Umbilical cord (tissue), 1 donor: Measurements from ENCODE around the gene OR52R1. TPM values are rescaled to one million over a fixed set of nuclear protein-coding genes. Genes with fewer than 3 reads are reported as not detected.

Experiments used
- total RNA-seq: library from RNA; depleted of rRNA; stranded (reverse); fragments of >200 nt; gene quantifications from one replicate; pipeline ENCODE4 v1.2.3, GENCODE V29; 2014; ENCODE audit warnings: low replicate concordance; ENCODE audit not compliant: insufficient read depth

Gene OR52R1
- total RNA-seq, 1 donor from 2014 or later: not detected

Other genes with a start within 250 kb of the OR52R1 start
- 4.8 TPM for gene OR52I2, start 222.6 kb downstream of the OR52R1 start, total RNA-seq
- gene OR52I1, start 210.3 kb downstream of the OR52R1 start, total RNA-seq: 5.5 TPM
- 12.5 TPM for gene TRIM68, start 196.1 kb downstream of the OR52R1 start, total RNA-seq
- 3.1 TPM for gene OR51D1, start 166.9 kb downstream of the OR52R1 start, total RNA-seq
- 2.4 TPM for gene OR51E1, start 160.4 kb downstream of the OR52R1 start, total RNA-seq
- gene OR51E2, start 106.5 kb downstream of the OR52R1 start, total RNA-seq: 6.0 TPM
- not detected for gene MMP26, start 99.6 kb downstream of the OR52R1 start, total RNA-seq
- not detected for gene OR51F1, start 34.4 kb downstream of the OR52R1 start, total RNA-seq
- gene OR51F2, start 16.9 kb upstream of the OR52R1 start, total RNA-seq: 1.7 TPM
- 2.9 TPM for gene OR51S1, start 44.8 kb upstream of the OR52R1 start, total RNA-seq
- 2.2 TPM for gene OR51T1, start 77.5 kb upstream of the OR52R1 start, total RNA-seq
- 3.4 TPM for gene OR51A7, start 99.4 kb upstream of the OR52R1 start, total RNA-seq
- gene OR51G2, start 115.0 kb upstream of the OR52R1 start, total RNA-seq: 3.4 TPM
- not detected for gene OR51G1, start 120.0 kb upstream of the OR52R1 start, total RNA-seq
- 9.9 TPM for gene OR51A4, start 143.2 kb upstream of the OR52R1 start, total RNA-seq
- gene OR51A2, start 151.3 kb upstream of the OR52R1 start, total RNA-seq: 0.96 TPM
- 5.5 TPM for gene OR51L1, start 190.5 kb upstream of the OR52R1 start, total RNA-seq
- gene OR52J3, start 242.1 kb upstream of the OR52R1 start, total RNA-seq: 1.2 TPM